Measurements from ENCODE around the gene CSKMT. TPM values are rescaled to one million over a fixed set of nuclear protein-coding genes. Genes with fewer than 3 reads are reported as not detected.

CSKMT gene
- polyA plus RNA-seq, 4 donors: 7.0 to 18.6 (median 12.1) TPM

DNA sequence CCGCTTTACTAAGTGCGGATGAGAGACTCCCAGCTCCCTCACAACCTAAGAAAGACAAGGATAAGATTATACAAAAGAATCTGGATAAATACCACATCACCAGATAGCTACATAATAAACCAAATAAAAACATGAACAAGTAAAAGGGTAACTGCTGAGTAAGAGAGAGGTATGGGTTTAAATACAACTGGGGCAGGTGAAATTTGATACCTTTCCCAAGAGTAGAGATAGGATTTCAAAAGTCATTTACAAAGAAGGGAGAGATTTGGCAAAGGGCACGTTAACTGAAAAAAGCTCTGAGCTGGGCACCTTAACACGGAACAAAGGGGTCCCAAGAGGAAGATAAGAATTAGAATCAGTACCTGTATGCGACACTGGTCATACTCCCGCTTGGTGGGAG lies 12.0 kb downstream of the CSKMT start:
- 79 to 87% (median 81%) methylated on average over 6 of the region's 6 CpGs for WGBS, 3 donors
- Histone ChIP-seq H3K9me3 (ENCODE audit: control insufficient read depth in 2 of 2, insufficient read depth in 1 of 2, low read depth in 1 of 2, low read length in 1 of 2) (no peaks in the 10 kb centered on the region), H3K36me3 (ENCODE audit: control insufficient read depth in 3 of 3, insufficient read depth in 2 of 3, low read depth in 1 of 3, low read length in 3 of 3) (peaks cover 2 to 35% (median 3%) of the 10 kb centered on the region in 3 donors), H3K4me3 (ENCODE audit: low read depth in 1 of 3, low read length in 3 of 3) (no peak overlapping the region), H3K27ac (ENCODE audit: low read depth in 1 of 3, low read length in 2 of 3) (no peak overlapping the region), H3K27me3 (ENCODE audit: control insufficient read depth in 3 of 3, insufficient read depth in 3 of 3, low read length in 3 of 3) (no peaks in the 10 kb centered on the region), H3K4me1 (ENCODE audit: control insufficient read depth in 3 of 3, insufficient read depth in 2 of 3, low read depth in 1 of 3, low read length in 2 of 3) (peaks cover 2 to 21% (median 4%) of the 10 kb centered on the region in 3 donors)
- FAIRE-seq (no peak), DNase-seq (no peak)

DNA sequence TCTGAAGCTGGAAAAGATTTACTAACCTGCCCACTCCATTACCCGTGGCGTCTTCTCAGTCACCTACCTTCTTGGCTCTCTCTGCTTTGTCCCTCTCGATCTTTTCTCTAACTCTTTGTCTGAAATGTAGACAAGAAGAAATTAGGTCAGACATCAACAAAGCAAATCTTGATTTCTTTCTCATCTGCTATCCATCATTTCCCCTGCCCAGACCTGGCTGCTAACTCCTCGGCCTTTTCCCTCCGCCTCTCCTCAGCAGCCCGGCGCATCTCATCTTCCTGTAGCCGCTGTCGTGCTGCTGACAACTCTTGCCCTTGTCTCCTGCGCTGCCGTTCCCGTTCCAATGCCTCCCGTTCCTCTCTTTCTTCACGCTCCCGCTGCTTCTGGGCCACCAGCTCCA lies 12.6 kb downstream of the CSKMT start:
- Histone ChIP-seq H3K9me3 (ENCODE audit: control insufficient read depth in 2 of 2, insufficient read depth in 1 of 2, low read depth in 1 of 2, low read length in 1 of 2) (no peaks in the 10 kb centered on the region), H3K4me3 (ENCODE audit: low read depth in 1 of 3, low read length in 3 of 3) (peak overlapping the region in 2 of 3 donors; percentile 17 to 97), H3K4me1 (ENCODE audit: control insufficient read depth in 3 of 3, insufficient read depth in 2 of 3, low read depth in 1 of 3, low read length in 2 of 3) (peaks cover 2 to 16% (median 4%) of the 10 kb centered on the region in 3 donors), H3K36me3 (ENCODE audit: control insufficient read depth in 3 of 3, insufficient read depth in 2 of 3, low read depth in 1 of 3, low read length in 3 of 3) (peaks cover 2 to 34% (median 3%) of the 10 kb centered on the region in 3 donors), H3K27me3 (ENCODE audit: control insufficient read depth in 3 of 3, insufficient read depth in 3 of 3, low read length in 3 of 3) (no peaks in the 10 kb centered on the region), H3K27ac (ENCODE audit: low read depth in 1 of 3, low read length in 2 of 3) (no peak overlapping the region)
- WGBS, 3 donors: 76 to 83% (median 80%) methylated on average over 15 of the region's 15 CpGs
- DNase-seq (no peak), FAIRE-seq (no peak)

DNA sequence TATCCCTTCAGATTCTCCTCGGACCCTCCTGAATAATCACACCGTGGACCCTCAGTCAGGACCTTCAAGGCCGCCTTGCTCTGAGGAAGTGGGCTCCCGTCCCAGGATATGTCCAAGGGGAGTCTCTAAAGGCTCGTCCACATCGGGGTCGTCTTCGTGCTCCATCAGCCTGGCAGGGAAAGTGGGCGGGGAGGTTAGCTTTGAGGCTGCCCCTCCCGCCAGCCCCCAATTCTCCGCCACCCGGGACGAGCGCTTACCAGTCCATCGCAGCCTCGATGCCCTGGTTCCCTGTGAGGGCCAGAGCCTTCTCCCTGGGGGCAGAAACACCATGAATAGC lies 13.3 kb downstream of the CSKMT start:
- Histone ChIP-seq H3K27ac (ENCODE audit: low read depth in 1 of 3, low read length in 2 of 3) (peak overlapping the region; percentile 70 to 88 (median 77)), H3K4me1 (ENCODE audit: control insufficient read depth in 3 of 3, insufficient read depth in 2 of 3, low read depth in 1 of 3, low read length in 2 of 3) (peaks cover 2 to 11% (median 4%) of the 10 kb centered on the region in 3 donors), H3K27me3 (ENCODE audit: control insufficient read depth in 3 of 3, insufficient read depth in 3 of 3, low read length in 3 of 3) (no peaks in the 10 kb centered on the region), H3K36me3 (ENCODE audit: control insufficient read depth in 3 of 3, insufficient read depth in 2 of 3, low read depth in 1 of 3, low read length in 3 of 3) (peaks cover 2 to 30% (median 3%) of the 10 kb centered on the region in 3 donors), H3K9me3 (ENCODE audit: control insufficient read depth in 2 of 2, insufficient read depth in 1 of 2, low read depth in 1 of 2, low read length in 1 of 2) (no peaks in the 10 kb centered on the region), H3K4me3 (ENCODE audit: low read depth in 1 of 3, low read length in 3 of 3) (peak overlapping the region; percentile 85 to 97 (median 93))
- DNase-seq (no peak), FAIRE-seq (no peak)
- WGBS, 3 donors: 2 to 4% (median 3%) methylated on average over 11 to 16 of the region's 16 CpGs

DNA sequence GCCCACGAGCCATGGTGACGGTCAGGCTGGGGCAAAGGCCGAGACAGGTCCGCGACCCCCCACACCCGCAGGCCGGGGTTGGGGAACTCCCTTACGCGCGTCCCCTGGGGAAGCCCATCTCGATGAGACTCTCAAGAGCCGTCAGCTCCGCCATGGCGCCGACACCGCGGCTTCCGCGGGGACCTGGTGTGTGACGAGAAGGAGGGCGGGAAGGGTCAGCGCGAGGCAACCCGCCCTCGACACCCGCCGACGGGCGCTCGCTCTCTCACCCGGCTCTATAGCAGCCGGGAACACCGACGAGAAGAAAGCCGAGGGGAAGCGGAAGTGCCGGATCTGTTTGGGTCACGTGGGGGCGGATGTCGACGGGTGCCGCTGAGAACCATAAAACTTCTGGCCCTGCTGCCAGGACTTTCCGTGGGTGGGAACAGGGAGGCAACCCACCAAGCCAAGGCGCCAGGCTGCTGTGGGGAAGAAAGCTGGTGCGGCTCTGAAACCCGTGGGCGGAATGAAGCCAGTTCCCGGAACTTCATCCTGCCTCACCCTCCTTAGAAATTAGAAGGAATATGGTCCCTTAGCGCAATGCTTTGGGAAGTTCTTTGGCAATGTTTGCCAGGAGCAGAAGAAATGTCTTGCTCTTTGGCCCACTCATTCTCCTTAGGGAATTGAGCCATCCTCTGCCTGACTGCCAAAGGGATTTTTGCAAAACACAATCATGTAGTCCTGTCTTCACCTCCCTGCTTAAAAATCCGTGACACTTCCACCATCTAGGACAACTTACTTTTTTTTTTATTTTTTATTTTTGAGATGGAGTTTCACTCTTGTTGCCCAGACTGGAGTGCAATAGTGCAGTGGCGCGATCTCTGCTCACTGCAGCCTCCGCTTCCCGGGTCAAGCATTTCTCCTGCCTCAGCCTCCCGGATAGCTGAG lies 13.9 kb downstream of the CSKMT start, which contains the start of gene UBXN1:
UBXN1 (minus strand) TSS at position 304 of the 927 bp plus-strand sequence; CDS start at position 154, 150 bp downstream.
- Histone ChIP-seq H3K36me3 (ENCODE audit: control insufficient read depth in 3 of 3, insufficient read depth in 2 of 3, low read depth in 1 of 3, low read length in 3 of 3) (peaks cover 2 to 24% (median 3%) of the 10 kb centered on the region in 3 donors), H3K27me3 (ENCODE audit: control insufficient read depth in 3 of 3, insufficient read depth in 3 of 3, low read length in 3 of 3) (no peaks in the 10 kb centered on the region), H3K4me3 (ENCODE audit: low read depth in 1 of 3, low read length in 3 of 3) (peak within 1 kb of the TSS; percentile 85 to 97 (median 93)), H3K4me1 (ENCODE audit: control insufficient read depth in 3 of 3, insufficient read depth in 2 of 3, low read depth in 1 of 3, low read length in 2 of 3) (peaks cover 2 to 10% (median 4%) of the 10 kb centered on the region in 3 donors), H3K9me3 (ENCODE audit: control insufficient read depth in 2 of 2, insufficient read depth in 1 of 2, low read depth in 1 of 2, low read length in 1 of 2) (no peaks in the 10 kb centered on the region), H3K27ac (ENCODE audit: low read depth in 1 of 3, low read length in 2 of 3) (peak within 1 kb of the TSS; percentile 70 to 88 (median 77))
- FAIRE-seq: no peak
- WGBS, 3 donors: 2 to 7% (median 3%) methylated on average over 50 to 55 of the region's 55 CpGs
- DNase-seq: peak; percentile 90 to 94

DNA sequence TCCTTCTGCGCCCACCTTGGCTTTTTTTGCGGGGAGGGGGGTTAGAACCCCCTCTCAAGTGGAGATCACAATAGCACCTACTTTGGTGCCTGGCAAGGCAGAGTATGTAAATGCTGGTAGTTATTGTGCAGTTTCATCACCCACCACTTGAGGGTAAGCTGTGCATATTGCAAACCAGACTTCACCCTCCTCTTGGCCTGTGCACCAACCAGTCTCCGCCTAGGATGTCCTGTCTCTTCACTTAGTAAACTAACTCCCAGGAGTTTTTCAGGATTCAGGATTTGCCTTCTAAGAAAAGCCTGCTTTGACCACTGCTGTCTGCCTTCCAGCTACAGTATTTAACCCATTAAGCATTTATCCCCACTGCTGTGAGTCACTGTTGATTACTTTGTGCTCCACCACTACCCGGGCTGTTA lies 15.7 kb downstream of the CSKMT start:
- H3K27me3 ChIP-seq (ENCODE audit: control insufficient read depth in 3 of 3, insufficient read depth in 3 of 3, low read length in 3 of 3): no peaks in the 10 kb centered on the region
- H3K27ac ChIP-seq (ENCODE audit: low read depth in 1 of 3, low read length in 2 of 3): peak overlapping the region in 1 of 3 donors; percentile 0
- no peaks in the 10 kb centered on the region for H3K9me3 ChIP-seq (ENCODE audit: control insufficient read depth in 2 of 2, insufficient read depth in 1 of 2, low read depth in 1 of 2, low read length in 1 of 2)
- FAIRE-seq: no peak
- peak; percentile 67 to 70 for DNase-seq
- peaks cover 2 to 10% (median 4%) of the 10 kb centered on the region in 3 donors for H3K4me1 ChIP-seq (ENCODE audit: control insufficient read depth in 3 of 3, insufficient read depth in 2 of 3, low read depth in 1 of 3, low read length in 2 of 3)
- H3K4me3 ChIP-seq (ENCODE audit: low read depth in 1 of 3, low read length in 3 of 3): no peak overlapping the region
- H3K36me3 ChIP-seq (ENCODE audit: control insufficient read depth in 3 of 3, insufficient read depth in 2 of 3, low read depth in 1 of 3, low read length in 3 of 3): peaks cover 2 to 13% (median 3%) of the 10 kb centered on the region in 3 donors
- WGBS, 3 donors: 37 to 50% (median 49%) methylated on average over 4 of the region's 4 CpGs

DNA sequence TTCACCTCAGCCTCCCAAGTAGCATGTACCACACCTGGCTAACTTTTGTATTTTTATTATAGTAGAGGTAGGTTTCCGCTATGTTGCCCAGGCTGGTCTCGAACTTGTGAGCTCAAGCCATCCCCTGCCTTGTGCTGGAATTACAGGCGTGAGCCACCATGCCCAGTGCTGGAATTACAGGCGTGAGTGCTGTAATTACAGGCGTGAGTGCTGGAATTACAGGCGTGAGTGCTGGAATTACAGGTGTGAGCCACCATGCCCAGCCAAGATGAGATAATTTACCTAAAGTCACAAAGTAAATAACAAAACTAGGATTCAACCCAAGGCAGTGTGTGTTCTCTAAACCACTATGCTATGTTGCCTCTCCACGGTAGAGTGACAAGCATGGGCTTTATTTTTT lies 17.4 kb downstream of the CSKMT start:
- DNase-seq (no peak), FAIRE-seq (no peak)
- H3K9me3 ChIP-seq (ENCODE audit: control insufficient read depth in 2 of 2, insufficient read depth in 1 of 2, low read depth in 1 of 2, low read length in 1 of 2): no peaks in the 10 kb centered on the region
- no peak overlapping the region for H3K27ac ChIP-seq (ENCODE audit: low read depth in 1 of 3, low read length in 2 of 3)
- peaks cover 2 to 10% (median 4%) of the 10 kb centered on the region in 3 donors for H3K4me1 ChIP-seq (ENCODE audit: control insufficient read depth in 3 of 3, insufficient read depth in 2 of 3, low read depth in 1 of 3, low read length in 2 of 3)
- H3K27me3 ChIP-seq (ENCODE audit: control insufficient read depth in 3 of 3, insufficient read depth in 3 of 3, low read length in 3 of 3): peaks cover 0 to 7% (median 0%) of the 10 kb centered on the region in 3 donors
- no peak overlapping the region for H3K4me3 ChIP-seq (ENCODE audit: low read depth in 1 of 3, low read length in 3 of 3)
- whole genome bisulfite sequencing, 3 donors: 62 to 82% (median 63%) methylated on average over 7 of the region's 7 CpGs
- H3K36me3 ChIP-seq (ENCODE audit: control insufficient read depth in 3 of 3, insufficient read depth in 2 of 3, low read depth in 1 of 3, low read length in 3 of 3): peaks cover 0 to 4% (median 0%) of the 10 kb centered on the region in 3 donors

DNA sequence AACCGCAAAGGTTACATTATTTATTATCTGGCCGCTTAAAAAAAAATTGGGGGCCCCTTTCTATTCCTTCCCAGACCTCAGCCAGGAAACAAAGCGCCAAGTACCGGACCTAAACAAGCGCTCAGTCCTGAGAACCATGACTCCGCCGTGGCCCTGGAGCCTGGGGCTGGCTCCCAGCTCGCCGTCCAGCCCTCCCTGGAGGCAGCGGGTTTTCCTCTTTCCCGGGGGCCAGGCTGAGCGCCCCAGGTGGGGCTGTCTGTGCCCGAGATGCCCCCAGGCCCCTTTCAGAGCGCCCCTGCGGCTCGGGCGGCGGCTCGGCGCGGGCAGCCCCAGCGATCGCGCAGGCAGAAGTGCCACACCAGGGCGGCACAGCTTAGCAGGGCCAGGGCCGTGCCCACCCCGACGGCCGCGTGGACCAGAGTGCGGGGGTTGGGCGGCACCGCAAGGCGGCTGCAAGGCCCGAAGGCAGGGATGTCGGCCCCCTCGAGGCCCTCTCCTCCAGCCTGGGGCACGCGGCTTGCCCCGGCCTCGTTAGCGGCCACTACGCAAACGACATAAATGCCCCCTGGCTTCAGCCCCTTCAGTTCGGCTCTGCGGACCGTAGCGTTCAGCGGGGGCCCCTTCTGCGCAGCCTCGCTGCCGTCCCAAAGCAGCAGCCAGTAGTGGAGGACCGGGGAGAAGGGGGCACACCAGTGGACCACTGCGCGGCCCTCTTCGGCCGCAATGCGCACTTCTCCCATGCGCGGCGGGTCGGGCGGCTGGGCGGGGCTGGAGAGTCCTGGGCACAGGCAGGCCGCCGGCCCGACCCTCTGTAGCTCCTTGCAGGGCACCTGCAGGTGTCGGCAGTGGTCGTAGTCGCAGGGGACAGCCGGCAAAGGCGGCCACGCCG lies 22.6 kb downstream of the CSKMT start:
- no peak for FAIRE-seq
- 23 to 37% (median 33%) methylated on average over 61 to 74 of the region's 74 CpGs for WGBS, 3 donors

DNA sequence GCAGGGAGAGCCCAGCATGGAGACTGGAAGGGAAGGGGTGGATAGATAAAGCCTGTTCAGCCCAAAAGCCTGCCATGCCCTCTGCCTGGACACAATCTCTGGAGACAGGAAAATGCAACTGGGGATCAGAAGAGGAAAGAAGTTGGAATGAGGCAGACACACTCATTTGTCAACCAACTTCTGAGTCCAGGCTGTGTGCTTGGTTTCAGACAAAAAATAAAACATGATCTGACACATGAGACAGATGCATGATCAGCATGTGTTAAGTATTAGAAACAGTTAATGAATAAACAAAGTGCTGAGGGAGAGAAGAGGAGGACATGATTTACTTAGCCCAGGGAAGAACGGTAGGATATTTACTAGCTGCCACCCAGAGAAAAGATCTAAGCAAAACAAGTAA lies 23.4 kb downstream of the CSKMT start:
- Histone ChIP-seq H3K27ac (ENCODE audit: low read depth in 1 of 3, low read length in 2 of 3) (peak overlapping the region in 2 of 3 donors; percentile 0 to 67), H3K36me3 (ENCODE audit: control insufficient read depth in 3 of 3, insufficient read depth in 2 of 3, low read depth in 1 of 3, low read length in 3 of 3) (peaks cover 0 to 43% (median 15%) of the 10 kb centered on the region in 3 donors), H3K4me3 (ENCODE audit: low read depth in 1 of 3, low read length in 3 of 3) (peak overlapping the region in 1 of 3 donors; percentile 33), H3K4me1 (ENCODE audit: control insufficient read depth in 3 of 3, insufficient read depth in 2 of 3, low read depth in 1 of 3, low read length in 2 of 3) (peaks cover 0 to 14% (median 4%) of the 10 kb centered on the region in 3 donors), H3K27me3 (ENCODE audit: control insufficient read depth in 3 of 3, insufficient read depth in 3 of 3, low read length in 3 of 3) (peaks cover 0 to 22% (median 0%) of the 10 kb centered on the region in 3 donors), H3K9me3 (ENCODE audit: control insufficient read depth in 2 of 2, insufficient read depth in 1 of 2, low read depth in 1 of 2, low read length in 1 of 2) (no peaks in the 10 kb centered on the region)
- 44 to 50% (median 47%) methylated on average over 1 of the region's 1 CpG for WGBS, 3 donors
- DNase-seq: no peak
- no peak for FAIRE-seq

More for the DNA sequence above, 22.6 kb downstream of the CSKMT start:
- Histone ChIP-seq H3K9me3 (ENCODE audit: control insufficient read depth in 2 of 2, insufficient read depth in 1 of 2, low read depth in 1 of 2, low read length in 1 of 2) (no peaks in the 10 kb centered on the region), H3K27ac (ENCODE audit: low read depth in 1 of 3, low read length in 2 of 3) (peak overlapping the region in 1 of 3 donors; percentile 17), H3K27me3 (ENCODE audit: control insufficient read depth in 3 of 3, insufficient read depth in 3 of 3, low read length in 3 of 3) (peaks cover 0 to 22% (median 0%) of the 10 kb centered on the region in 3 donors), H3K4me1 (ENCODE audit: control insufficient read depth in 3 of 3, insufficient read depth in 2 of 3, low read depth in 1 of 3, low read length in 2 of 3) (peaks cover 0 to 14% (median 4%) of the 10 kb centered on the region in 3 donors), H3K36me3 (ENCODE audit: control insufficient read depth in 3 of 3, insufficient read depth in 2 of 3, low read depth in 1 of 3, low read length in 3 of 3) (peaks cover 0 to 37% (median 15%) of the 10 kb centered on the region in 3 donors), H3K4me3 (ENCODE audit: low read depth in 1 of 3, low read length in 3 of 3) (peak overlapping the region in 2 of 3 donors; percentile 33 to 35)
- peak in 1 of 2 donors; percentile 43 for DNase-seq

All from small intestine (tissue), 7 donors.